HG03565 (cell line): ENCODE results near the gene YJEFN3.

ENCODE experiments used
- ATAC-seq: cut with Tn5 transposase; IDR thresholded peaks from one replicate; pipeline ENCODE4 v1.9.1; 2021; ENCODE audit warnings: mild to moderate bottlenecking, moderate library complexity; ENCODE audit not compliant: unreplicated experiment

The YJEFN3 gene

GRCh38 chr19:19515642-19516519 is 12.8 kb upstream of the YJEFN3 start, which contains the start of gene NDUFA13:
Gene NDUFA13 (plus strand): TSS chr19:19516225. CDS start chr19:19516239, 14 bp downstream.
- peak; percentile 95 for ATAC-seq

DNA sequence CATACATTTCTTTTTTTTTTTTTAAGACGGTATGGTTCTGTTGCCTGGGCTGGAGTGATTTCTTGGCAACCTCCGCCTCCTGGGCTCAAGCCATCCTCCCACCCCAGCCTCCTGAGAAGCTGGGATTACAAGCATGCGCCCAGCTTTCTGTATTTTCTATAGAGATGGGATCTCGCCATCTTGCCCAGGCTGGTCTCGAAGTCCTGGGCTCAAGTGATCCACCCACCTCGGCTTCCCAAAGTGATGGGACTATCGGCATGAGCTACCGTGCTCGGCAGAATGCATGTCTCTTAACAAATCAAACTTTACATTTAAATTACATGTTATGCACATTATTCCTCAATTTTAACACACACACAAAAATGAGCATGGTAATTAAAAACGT is 11.5 kb upstream of the YJEFN3 start:
- no peak for ATAC-seq

- no peak for ATAC-seq
These were observed 7.7 kb upstream of the YJEFN3 start for GRCh38 chr19:19520989-19521388.

DNA sequence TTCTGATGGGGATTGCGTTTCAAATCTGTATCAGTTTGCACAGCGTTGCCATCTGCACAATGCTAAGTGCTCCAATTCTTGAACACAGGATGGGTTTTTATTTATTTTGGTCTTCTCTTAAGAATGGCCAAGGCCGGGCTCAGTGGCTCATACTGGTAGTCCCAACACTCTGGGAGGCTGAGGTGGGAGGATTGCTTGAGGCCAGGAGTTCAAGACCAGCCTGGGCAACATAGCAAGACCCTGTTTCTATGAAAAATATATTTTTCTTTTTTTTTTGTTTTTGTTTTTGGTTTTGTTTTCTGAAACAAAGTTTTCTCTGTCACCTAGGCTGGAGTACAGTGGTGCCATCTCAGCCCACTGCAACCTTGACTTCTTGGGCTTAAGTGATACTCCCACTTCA is 5.5 kb upstream of the YJEFN3 start:
- ATAC-seq = no peak

DNA sequence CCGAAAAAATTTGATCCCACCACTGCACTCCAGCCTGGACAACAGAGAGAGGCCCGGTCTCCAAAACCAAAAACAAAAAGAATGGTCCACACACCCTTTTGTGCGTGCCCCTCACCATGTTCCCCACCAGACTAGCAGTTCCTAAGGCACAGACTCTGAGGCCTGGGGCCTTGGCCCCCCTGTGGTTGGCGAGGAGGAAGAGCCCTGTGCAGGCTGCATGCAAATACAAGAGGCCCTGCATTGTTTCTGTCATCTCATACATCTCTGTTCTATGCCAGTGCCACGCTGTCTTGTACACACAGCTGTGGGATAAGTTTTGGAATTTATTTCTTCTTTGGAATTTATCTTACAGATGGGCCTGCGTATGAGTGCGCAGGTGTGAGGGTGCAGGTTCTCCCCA is 4.7 kb upstream of the YJEFN3 start:
- ATAC-seq = no peak

DNA sequence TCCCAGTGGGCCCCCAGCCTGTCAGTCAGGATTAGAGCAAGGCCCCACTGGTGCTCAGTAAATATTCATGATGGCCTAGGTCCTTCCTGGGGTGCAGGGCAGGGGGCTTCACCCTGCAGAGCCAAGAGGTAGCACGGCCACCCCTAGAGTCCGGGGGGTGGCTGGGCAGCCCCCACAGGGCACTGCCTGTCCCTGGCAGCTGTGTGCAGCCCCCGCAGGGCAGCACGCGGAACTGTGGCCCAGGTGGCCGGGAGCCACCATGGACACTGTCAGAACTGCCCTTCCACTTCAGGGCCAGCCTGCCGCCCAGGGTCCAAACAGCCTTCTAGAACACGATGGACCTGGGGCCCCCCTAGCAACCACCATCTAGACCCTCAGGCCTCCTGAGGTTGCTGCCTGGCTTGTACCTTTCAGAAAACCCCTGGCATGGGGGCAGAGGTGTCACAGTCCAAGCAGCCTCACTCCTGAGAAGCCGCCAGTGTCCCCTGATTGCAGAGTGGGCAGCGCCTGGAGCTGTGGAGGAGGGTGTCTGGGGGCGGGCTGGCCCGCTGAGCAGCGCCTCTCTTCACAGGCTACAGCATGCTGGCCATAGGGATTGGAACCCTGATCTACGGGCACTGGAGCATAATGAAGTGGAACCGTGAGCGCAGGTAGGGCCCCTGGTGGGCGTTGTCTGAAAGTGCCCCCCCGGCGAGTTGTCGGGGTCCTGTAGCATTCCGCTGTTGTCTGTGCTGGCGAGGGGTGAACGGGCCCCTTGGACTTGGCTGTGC is 2.9 kb upstream of the YJEFN3 start:
- ATAC-seq = no peak

- no peak for ATAC-seq
These were observed 1.9 kb upstream of the YJEFN3 start for GRCh38 chr19:19526581-19527370.

- ATAC-seq = no peak
These were observed 1.4 kb upstream of the YJEFN3 start for GRCh38 chr19:19527371-19527656.

GRCh38 chr19:19527674-19528625 is 761 bp upstream of the YJEFN3 start:
- ATAC-seq = no peak

DNA sequence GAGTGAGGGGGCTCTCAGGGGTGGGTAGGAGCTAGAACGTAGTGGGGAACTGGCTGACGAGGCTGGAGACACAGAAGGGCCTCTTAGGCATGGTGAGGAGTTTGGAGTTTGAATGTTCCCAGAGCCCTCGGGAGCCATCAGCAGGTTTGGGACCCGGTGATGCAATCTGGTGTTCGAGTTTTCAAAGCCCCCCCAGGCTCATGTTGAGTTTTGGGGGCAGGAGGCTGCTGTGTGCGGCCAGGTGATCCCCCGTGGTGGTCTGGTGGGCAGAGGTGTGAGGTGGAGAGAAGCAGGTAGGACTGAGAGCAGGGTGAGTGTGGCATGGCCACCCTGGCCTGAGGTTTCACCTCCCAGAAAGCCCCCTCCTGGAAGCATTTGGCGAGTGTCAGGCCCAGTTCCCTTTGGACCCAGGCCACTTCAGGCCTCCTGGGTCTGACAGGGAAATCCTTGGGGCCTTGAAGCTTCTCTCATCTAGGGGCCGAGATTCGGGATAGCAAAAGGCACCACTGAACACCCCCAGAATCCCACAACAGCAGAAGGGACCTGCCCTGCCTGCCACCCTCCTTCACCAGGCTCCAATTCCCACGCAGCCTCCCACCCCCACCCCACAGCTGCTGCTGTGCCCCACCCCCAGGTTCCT is 1.2 kb downstream of the YJEFN3 start:
- no peak for ATAC-seq

- ATAC-seq = no peak
These were observed 1.7 kb downstream of the YJEFN3 start for GRCh38 chr19:19530423-19530804.

DNA sequence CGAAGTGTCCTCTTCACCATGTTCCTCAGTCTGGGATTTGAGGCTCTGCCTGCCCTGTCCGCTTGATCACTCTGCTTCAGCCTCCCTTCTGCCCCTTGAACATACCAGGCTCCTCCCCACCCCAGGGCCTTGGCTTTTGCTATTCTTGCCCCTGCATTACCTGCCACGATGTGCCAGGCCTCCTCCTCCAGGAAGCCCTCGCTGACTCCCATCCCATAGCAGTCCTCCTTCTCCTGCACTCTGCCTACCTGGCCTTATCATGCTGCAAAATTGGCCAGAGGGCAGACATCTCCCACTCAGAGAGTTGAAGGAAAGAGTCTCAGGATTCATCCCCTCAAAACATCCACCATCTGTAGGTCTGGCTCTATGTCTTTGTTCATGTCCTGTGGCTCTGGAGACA is 2.2 kb downstream of the YJEFN3 start:
- no peak for ATAC-seq

- ATAC-seq = no peak
These were observed 3.5 kb downstream of the YJEFN3 start for GRCh38 chr19:19531951-19532805.

- ATAC-seq = no peak
These were observed 4.3 kb downstream of the YJEFN3 start for GRCh38 chr19:19532806-19533701.

- no peak for ATAC-seq
These were observed 5.1 kb downstream of the YJEFN3 start for GRCh38 chr19:19533841-19534240.

DNA sequence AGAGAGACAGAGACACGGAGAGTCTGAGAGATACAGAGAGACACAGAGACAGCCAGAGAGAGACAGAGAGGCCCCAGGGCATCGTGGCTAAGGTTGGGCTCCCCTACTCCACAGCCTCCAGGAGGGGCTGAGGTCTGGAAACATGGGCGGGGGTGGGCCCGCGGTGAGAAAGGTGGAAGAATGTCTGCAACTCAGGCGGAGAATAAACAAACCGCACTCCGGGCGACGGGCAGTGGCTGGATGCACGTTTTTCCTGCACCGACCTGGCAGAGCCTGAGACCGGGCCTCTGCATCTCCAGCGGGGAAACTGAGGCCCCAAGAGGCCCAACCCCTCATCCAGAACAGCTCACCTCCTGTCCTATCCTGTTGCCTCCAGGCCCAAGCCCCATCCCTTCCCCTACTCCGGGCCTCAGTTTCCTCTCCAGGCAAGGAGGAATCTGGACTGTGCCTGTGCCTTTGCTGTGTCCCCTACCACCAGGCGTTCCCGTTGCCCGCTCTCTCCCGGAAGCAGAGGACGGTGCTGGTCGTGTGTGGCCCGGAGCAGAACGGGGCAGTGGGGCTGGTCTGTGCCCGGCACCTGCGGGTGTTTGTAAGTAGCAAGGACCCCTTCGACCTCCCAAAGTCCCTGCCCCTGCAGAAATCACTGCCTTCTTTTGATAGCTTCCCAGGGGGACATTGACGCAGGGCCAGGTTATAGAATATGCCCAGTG is 6.0 kb downstream of the YJEFN3 start:
- ATAC-seq = no peak
